Measurements from ENCODE around the gene CYP4F2. TPM values are rescaled to one million over a fixed set of nuclear protein-coding genes. Genes with fewer than 3 reads are reported as not detected.
A peak's percentile ranks its signal among the peaks of the same experiment; 100 is the strongest.
"Not testable (repeated sequence)": the region's sequence is repeated elsewhere in the genome, so short reads cannot be mapped to it uniquely, and the experiment has no call there.

Gene CYP4F2
- total RNA-seq, 2 experiments from 2014 or later = 0.14 TPM; not detected in 1

GRCh38 chr19:15885919-15886318 is 12.0 kb downstream of the CYP4F2 start:
- no peaks in the 10 kb centered on the region for H3K9me3 Mint-ChIP-seq
- H3K4me1 Mint-ChIP-seq = no peaks in the 10 kb centered on the region
- no peak for DNase-seq
- H3K36me3 Mint-ChIP-seq = no peaks in the 10 kb centered on the region
- no peaks in the 10 kb centered on the region for H3K27me3 Mint-ChIP-seq
- H3K4me3 Mint-ChIP-seq = no peak overlapping the region
- no peak overlapping the region for H3K27ac Mint-ChIP-seq

- H3K4me3 Mint-ChIP-seq = no peak overlapping the region
- peaks cover under 1% of the 10 kb centered on the region for H3K27me3 Mint-ChIP-seq
- no peak for DNase-seq
- H3K4me1 Mint-ChIP-seq = no peaks in the 10 kb centered on the region
- no peaks in the 10 kb centered on the region for H3K9me3 Mint-ChIP-seq
- no peaks in the 10 kb centered on the region for H3K36me3 Mint-ChIP-seq
- H3K27ac Mint-ChIP-seq = no peak overlapping the region
Measured at GRCh38 chr19:15885167-15885566, 12.7 kb downstream of the CYP4F2 start.

GRCh38 chr19:15883329-15883728 is 14.5 kb downstream of the CYP4F2 start:
- not testable (repeated sequence) for H3K4me1 Mint-ChIP-seq, H3K36me3 Mint-ChIP-seq, H3K4me3 Mint-ChIP-seq, H3K9me3 Mint-ChIP-seq, H3K27ac Mint-ChIP-seq, H3K27me3 Mint-ChIP-seq, DNase-seq

GRCh38 chr19:15874821-15875474 is 22.9 kb downstream of the CYP4F2 start:
- no peaks in the 10 kb centered on the region for H3K36me3 Mint-ChIP-seq
- peaks cover 5% of the 10 kb centered on the region for H3K4me1 Mint-ChIP-seq
- no peak overlapping the region for H3K27ac Mint-ChIP-seq
- H3K9me3 Mint-ChIP-seq = peaks cover 3% of the 10 kb centered on the region
- H3K27me3 Mint-ChIP-seq = peaks cover 25% of the 10 kb centered on the region
- DNase-seq = no peak
- H3K4me3 Mint-ChIP-seq = no peak overlapping the region

- not testable (repeated sequence) for H3K4me3 Mint-ChIP-seq, DNase-seq, H3K36me3 Mint-ChIP-seq
Measured at GRCh38 chr19:15873771-15874170, 24.1 kb downstream of the CYP4F2 start.

GRCh38 chr19:15871570-15871969 is 26.3 kb downstream of the CYP4F2 start:
- H3K36me3 Mint-ChIP-seq = no peaks in the 10 kb centered on the region
- no peak overlapping the region for H3K27ac Mint-ChIP-seq
- peaks cover 3% of the 10 kb centered on the region for H3K9me3 Mint-ChIP-seq
- DNase-seq = peak; percentile 33
- H3K4me3 Mint-ChIP-seq = peak overlapping the region; percentile 52
- H3K27me3 Mint-ChIP-seq = peaks cover 21% of the 10 kb centered on the region
- H3K4me1 Mint-ChIP-seq = peaks cover 5% of the 10 kb centered on the region

More at GRCh38 chr19:15873771-15874170, 24.1 kb downstream of the CYP4F2 start:
- H3K27ac Mint-ChIP-seq, H3K9me3 Mint-ChIP-seq, H3K4me1 Mint-ChIP-seq: not testable (repeated sequence)
- peaks cover 21% of the 10 kb centered on the region for H3K27me3 Mint-ChIP-seq

GRCh38 chr19:15869873-15870272 is 28.0 kb downstream of the CYP4F2 start:
- H3K27ac Mint-ChIP-seq = no peak overlapping the region
- no peaks in the 10 kb centered on the region for H3K36me3 Mint-ChIP-seq
- H3K4me3 Mint-ChIP-seq = no peak overlapping the region
- peaks cover 4% of the 10 kb centered on the region for H3K4me1 Mint-ChIP-seq
- H3K9me3 Mint-ChIP-seq = peaks cover 3% of the 10 kb centered on the region
- DNase-seq = no peak
- H3K27me3 Mint-ChIP-seq = peaks cover 11% of the 10 kb centered on the region

- DNase-seq = peak; percentile 10
- peaks cover 5% of the 10 kb centered on the region for H3K27me3 Mint-ChIP-seq
- peaks cover 4% of the 10 kb centered on the region for H3K4me1 Mint-ChIP-seq
- no peak overlapping the region for H3K4me3 Mint-ChIP-seq
- H3K9me3 Mint-ChIP-seq = no peaks in the 10 kb centered on the region
- no peak overlapping the region for H3K27ac Mint-ChIP-seq
- no peaks in the 10 kb centered on the region for H3K36me3 Mint-ChIP-seq
Measured at GRCh38 chr19:15869109-15869555, 28.7 kb downstream of the CYP4F2 start.

GRCh38 chr19:15866636-15867035 is 31.2 kb downstream of the CYP4F2 start:
- Mint-ChIP-seq H3K36me3 (no peaks in the 10 kb centered on the region), H3K4me3 (no peak overlapping the region), H3K9me3 (no peaks in the 10 kb centered on the region), H3K27ac (no peak overlapping the region), H3K27me3 (no peaks in the 10 kb centered on the region), H3K4me1 (peaks cover under 1% of the 10 kb centered on the region)
- DNase-seq = no peak

GRCh38 chr19:15864824-15865223 is 33.0 kb downstream of the CYP4F2 start:
- Mint-ChIP-seq H3K9me3 (no peaks in the 10 kb centered on the region), H3K27me3 (no peaks in the 10 kb centered on the region), H3K4me3 (no peak overlapping the region), H3K27ac (no peak overlapping the region), H3K36me3 (no peaks in the 10 kb centered on the region), H3K4me1 (no peaks in the 10 kb centered on the region)
- DNase-seq = no peak

- H3K27me3 Mint-ChIP-seq = no peaks in the 10 kb centered on the region
- no peak overlapping the region for H3K27ac Mint-ChIP-seq
- no peaks in the 10 kb centered on the region for H3K36me3 Mint-ChIP-seq
- no peaks in the 10 kb centered on the region for H3K4me1 Mint-ChIP-seq
- H3K9me3 Mint-ChIP-seq = no peaks in the 10 kb centered on the region
- no peak for DNase-seq
- no peak overlapping the region for H3K4me3 Mint-ChIP-seq
Measured at GRCh38 chr19:15863272-15863671, 34.6 kb downstream of the CYP4F2 start.

GRCh38 chr19:15862444-15862843 is 35.4 kb downstream of the CYP4F2 start:
- no peak for DNase-seq
- Mint-ChIP-seq H3K27me3 (no peaks in the 10 kb centered on the region), H3K4me1 (no peaks in the 10 kb centered on the region), H3K36me3 (no peaks in the 10 kb centered on the region), H3K4me3 (no peak overlapping the region), H3K9me3 (no peaks in the 10 kb centered on the region), H3K27ac (no peak overlapping the region)

- Mint-ChIP-seq H3K27me3 (no peaks in the 10 kb centered on the region), H3K4me1 (no peaks in the 10 kb centered on the region), H3K36me3 (no peaks in the 10 kb centered on the region), H3K9me3 (no peaks in the 10 kb centered on the region), H3K27ac (no peak overlapping the region), H3K4me3 (no peak overlapping the region)
- no peak for DNase-seq
Measured at GRCh38 chr19:15860522-15860921, 37.4 kb downstream of the CYP4F2 start.

GRCh38 chr19:15859187-15859586 is 38.7 kb downstream of the CYP4F2 start:
- no peak for DNase-seq
- Mint-ChIP-seq H3K4me3 (no peak overlapping the region), H3K4me1 (no peaks in the 10 kb centered on the region), H3K36me3 (no peaks in the 10 kb centered on the region), H3K9me3 (no peaks in the 10 kb centered on the region), H3K27me3 (no peaks in the 10 kb centered on the region), H3K27ac (no peak overlapping the region)

GRCh38 chr19:15850385-15850784 is 47.5 kb downstream of the CYP4F2 start:
- H3K4me1 Mint-ChIP-seq = peaks cover 5% of the 10 kb centered on the region
- H3K27ac Mint-ChIP-seq = no peak overlapping the region
- no peaks in the 10 kb centered on the region for H3K36me3 Mint-ChIP-seq
- H3K27me3 Mint-ChIP-seq = no peaks in the 10 kb centered on the region
- H3K4me3 Mint-ChIP-seq = no peak overlapping the region
- DNase-seq = no peak
- no peaks in the 10 kb centered on the region for H3K9me3 Mint-ChIP-seq

GRCh38 chr19:15846923-15847322 is 51.0 kb downstream of the CYP4F2 start:
- Mint-ChIP-seq H3K36me3 (no peaks in the 10 kb centered on the region), H3K27me3 (no peaks in the 10 kb centered on the region), H3K27ac (no peak overlapping the region), H3K4me3 (no peak overlapping the region), H3K9me3 (no peaks in the 10 kb centered on the region), H3K4me1 (peaks cover 25% of the 10 kb centered on the region)
- no peak for DNase-seq
